B cell (primary cell): ENCODE results near the gene FAM184A.

ENCODE experiments used
- CTCF ChIP-seq: fragments of 200-600 bp; IDR thresholded peaks from one replicate; pipeline ENCODE4 v1.8.0; 2022; ENCODE audit warnings: antibody characterized with exemption, mild to moderate bottlenecking
- EZH2 ChIP-seq: IDR thresholded peaks from 2 replicates; pipeline ENCODE4 v1.6.1; 2012; ENCODE audit warnings: borderline replicate concordance, low read depth, mild to moderate bottlenecking, moderate library complexity, low read length; ENCODE audit not compliant: insufficient read depth, poor library complexity, severe bottlenecking

- TF ChIP-seq CTCF = no peak
- TF ChIP-seq EZH2 = no peak
Measured at GRCh38 chr6:119030759-119031158, 47.7 kb downstream of the FAM184A start.
